SK-N-SH (cell line): ENCODE results near the gene IRF2BP1.

Experiments used
- JUND ChIP-seq: IDR thresholded peaks from 2 replicates; pipeline ENCODE4 v1.4.0; 2012
- POLR2AphosphoS5 ChIP-seq: IDR thresholded peaks from 2 replicates; pipeline ENCODE4 v1.6.1; 2012; ENCODE audit warnings: low read depth, low read length
- TAF1 ChIP-seq: IDR thresholded peaks from 2 replicates; pipeline ENCODE4 v1.6.1; 2012; ENCODE audit warnings: low read depth, mild to moderate bottlenecking, low read length, moderate library complexity, borderline replicate concordance

- no peak for TF ChIP-seq POLR2AphosphoS5
- no peak for TF ChIP-seq TAF1
- TF ChIP-seq JUND: no peak
Measured at GRCh38 chr19:45883586-45883880, 2.4 kb downstream of the IRF2BP1 start.
